Measurements from ENCODE around the gene PVALB.

PVALB gene

GRCh38 chr22:36850682-36851081 lies 33.8 kb upstream of the PVALB start:
- DNase-seq (ENCODE audit: low read depth, low spot score): no peak
- no peak overlapping the region for H3K4me3 ChIP-seq (ENCODE audit: low read length)

- H3K4me3 ChIP-seq (ENCODE audit: low read length): no peak overlapping the region
- DNase-seq (ENCODE audit: low read depth, low spot score): no peak
These were observed 33.2 kb upstream of the PVALB start for GRCh38 chr22:36850056-36850455.

GRCh38 chr22:36846949-36847348 lies 30.1 kb upstream of the PVALB start:
- DNase-seq (ENCODE audit: low read depth, low spot score): no peak
- no peak overlapping the region for H3K4me3 ChIP-seq (ENCODE audit: low read length)

- no peak overlapping the region for H3K4me3 ChIP-seq (ENCODE audit: low read length)
- DNase-seq (ENCODE audit: low read depth, low spot score): no peak
These were observed 29.4 kb upstream of the PVALB start for GRCh38 chr22:36846271-36846670.

- no peak for DNase-seq (ENCODE audit: low read depth, low spot score)
- H3K4me3 ChIP-seq (ENCODE audit: low read length): no peak overlapping the region
These were observed 23.3 kb upstream of the PVALB start for GRCh38 chr22:36840106-36840505.

GRCh38 chr22:36839356-36840073 lies 22.7 kb upstream of the PVALB start:
- no peak overlapping the region for H3K4me3 ChIP-seq (ENCODE audit: low read length)
- no peak for DNase-seq (ENCODE audit: low read depth, low spot score)

GRCh38 chr22:36838119-36839030 lies 21.5 kb upstream of the PVALB start:
- DNase-seq (ENCODE audit: low read depth, low spot score): no peak
- no peak overlapping the region for H3K4me3 ChIP-seq (ENCODE audit: low read length)

- DNase-seq (ENCODE audit: low read depth, low spot score): no peak
- no peak overlapping the region for H3K4me3 ChIP-seq (ENCODE audit: low read length)
These were observed 19.1 kb upstream of the PVALB start for GRCh38 chr22:36835903-36836302.

GRCh38 chr22:36833073-36833472 lies 16.2 kb upstream of the PVALB start:
- H3K4me3 ChIP-seq (ENCODE audit: low read length): no peak overlapping the region
- DNase-seq (ENCODE audit: low read depth, low spot score): no peak

- no peak overlapping the region for H3K4me3 ChIP-seq (ENCODE audit: low read length)
- no peak for DNase-seq (ENCODE audit: low read depth, low spot score)
These were observed 14.9 kb upstream of the PVALB start for GRCh38 chr22:36831717-36832116.

- no peak for DNase-seq (ENCODE audit: low read depth, low spot score)
- no peak overlapping the region for H3K4me3 ChIP-seq (ENCODE audit: low read length)
These were observed 14.4 kb upstream of the PVALB start for GRCh38 chr22:36831206-36831605.

GRCh38 chr22:36830601-36831000 lies 13.8 kb upstream of the PVALB start:
- peak; percentile 94 for DNase-seq (ENCODE audit: low read depth, low spot score)
- H3K4me3 ChIP-seq (ENCODE audit: low read length): no peak overlapping the region

GRCh38 chr22:36829370-36830002 lies 12.7 kb upstream of the PVALB start:
- H3K4me3 ChIP-seq (ENCODE audit: low read length): no peak overlapping the region
- no peak for DNase-seq (ENCODE audit: low read depth, low spot score)

- H3K4me3 ChIP-seq (ENCODE audit: low read length): no peak overlapping the region
- DNase-seq (ENCODE audit: low read depth, low spot score): no peak
These were observed 12.0 kb upstream of the PVALB start for GRCh38 chr22:36828815-36829214.

- no peak overlapping the region for H3K4me3 ChIP-seq (ENCODE audit: low read length)
- DNase-seq (ENCODE audit: low read depth, low spot score): no peak
These were observed 9.4 kb upstream of the PVALB start for GRCh38 chr22:36826262-36826661.

GRCh38 chr22:36824655-36825054 lies 7.8 kb upstream of the PVALB start:
- no peak for DNase-seq (ENCODE audit: low read depth, low spot score)
- H3K4me3 ChIP-seq (ENCODE audit: low read length): no peak overlapping the region

GRCh38 chr22:36823186-36823839 lies 6.5 kb upstream of the PVALB start:
- DNase-seq (ENCODE audit: low read depth, low spot score): no peak
- no peak overlapping the region for H3K4me3 ChIP-seq (ENCODE audit: low read length)

GRCh38 chr22:36822581-36822980 lies 5.7 kb upstream of the PVALB start:
- DNase-seq (ENCODE audit: low read depth, low spot score): no peak

GRCh38 chr22:36819112-36819511 lies 2.3 kb upstream of the PVALB start:
- H3K4me3 ChIP-seq (ENCODE audit: low read length): no peak overlapping the region
- DNase-seq (ENCODE audit: low read depth, low spot score): no peak

More at GRCh38 chr22:36822581-36822980, 5.7 kb upstream of the PVALB start:
- no peak overlapping the region for H3K4me3 ChIP-seq (ENCODE audit: low read length)

Data from Jurkat, Clone E6-1 (cell line).